GM04504 (cell line): ENCODE data around the gene SEC16B.
A peak's percentile ranks its signal among the peaks of the same experiment; 100 is the strongest.

Experiments
- DNase-seq: peaks from one replicate; pipeline ENCODE4 v3.0.0-alpha.2; 2012; ENCODE audit warnings: low read depth

Gene SEC16B

GRCh38 chr1:177976596-177976995 lies 6.7 kb upstream of the SEC16B start:
- DNase-seq: no peak

- peak; percentile 31 for DNase-seq
These were observed 6.0 kb upstream of the SEC16B start for GRCh38 chr1:177975588-177976495.

- DNase-seq: no peak
These were observed 3.7 kb upstream of the SEC16B start for GRCh38 chr1:177973585-177973984.

GRCh38 chr1:177969109-177969508 lies 749 bp downstream of the SEC16B start:
- DNase-seq: no peak

GRCh38 chr1:177966199-177966598 lies 3.7 kb downstream of the SEC16B start:
- no peak for DNase-seq

GRCh38 chr1:177965293-177965692 lies 4.6 kb downstream of the SEC16B start:
- no peak for DNase-seq

- DNase-seq: no peak
These were observed 5.5 kb downstream of the SEC16B start for GRCh38 chr1:177964336-177964735.

- DNase-seq: no peak
These were observed 8.8 kb downstream of the SEC16B start for GRCh38 chr1:177960939-177961622.

- no peak for DNase-seq
These were observed 9.9 kb downstream of the SEC16B start for GRCh38 chr1:177959811-177960515.

- DNase-seq: no peak
These were observed 11.8 kb downstream of the SEC16B start for GRCh38 chr1:177958092-177958491.

GRCh38 chr1:177954076-177954475 lies 15.8 kb downstream of the SEC16B start:
- DNase-seq: no peak

GRCh38 chr1:177953549-177953948 lies 16.3 kb downstream of the SEC16B start:
- no peak for DNase-seq

GRCh38 chr1:177952691-177953090 lies 17.2 kb downstream of the SEC16B start:
- DNase-seq: no peak

- no peak for DNase-seq
These were observed 17.6 kb downstream of the SEC16B start for GRCh38 chr1:177952249-177952648.

- no peak for DNase-seq
These were observed 19.4 kb downstream of the SEC16B start for GRCh38 chr1:177950506-177950905.

GRCh38 chr1:177948336-177948972 lies 21.4 kb downstream of the SEC16B start:
- DNase-seq: peak; percentile 42

- no peak for DNase-seq
These were observed 22.2 kb downstream of the SEC16B start for GRCh38 chr1:177947623-177948022.

GRCh38 chr1:177945943-177946650 lies 23.8 kb downstream of the SEC16B start:
- DNase-seq: no peak

GRCh38 chr1:177944016-177944949 lies 25.6 kb downstream of the SEC16B start:
- no peak for DNase-seq

- no peak for DNase-seq
These were observed 27.9 kb downstream of the SEC16B start for GRCh38 chr1:177941976-177942375.
